ENCODE results near the gene RASSF5. TPM values are rescaled to one million over a fixed set of nuclear protein-coding genes. Genes with fewer than 3 reads are reported as not detected.

Gene RASSF5
- polyA plus RNA-seq, 1 donor from 2014 or later = 4.0 TPM

GRCh38 chr1:206586501-206587445 is 79.4 kb downstream of the RASSF5 start:
- Histone ChIP-seq H3F3A (ENCODE audit: insufficient read depth, low read length, poor library complexity, severe bottlenecking) (no peaks in the 10 kb centered on the region), H3K79me2 (replicated peaks; ENCODE audit: insufficient read depth, low read length) (no peaks in the 10 kb centered on the region), H3K9me2 (ENCODE audit: insufficient read depth, low read length) (no peaks in the 10 kb centered on the region), H4K20me1 (ENCODE audit: insufficient read depth) (no peaks in the 10 kb centered on the region), H2AFZ (ENCODE audit: low read depth, low read length) (no peak overlapping the region), H3K36me3 (ENCODE audit: insufficient read depth, low read length) (no peaks in the 10 kb centered on the region), H3K9ac (ENCODE audit: low read length) (no peak overlapping the region), H3K27ac (ENCODE audit: low read length) (no peak overlapping the region), H3K4me3 (ENCODE audit: low read length) (no peak overlapping the region), H3K27me3 (ENCODE audit: insufficient read depth, low read depth, low read length) (no peaks in the 10 kb centered on the region), H3K9me3 (ENCODE audit: low read length) (no peaks in the 10 kb centered on the region), H3K4me2 (ENCODE audit: low read length) (no peak overlapping the region)
- TF ChIP-seq SMC3 (conservative IDR thresholded peaks at IDR 0.05; ENCODE audit: poor library complexity) (no peak), MXI1 (conservative IDR thresholded peaks at IDR 0.05; ENCODE audit: poor library complexity, severe bottlenecking) (no peak), TAF1 (IDR thresholded peaks at IDR 0.05; ENCODE audit: low read depth) (no peak), POLR2AphosphoS5 (IDR thresholded peaks at IDR 0.05) (no peak), EZH2 (IDR thresholded peaks at IDR 0.05; ENCODE audit: borderline replicate concordance, insufficient read depth, low read length, poor library complexity, severe bottlenecking) (no peak), REST (IDR thresholded peaks at IDR 0.05; ENCODE audit: borderline replicate concordance) (no peak), CTCF (IDR thresholded peaks at IDR 0.05; ENCODE audit: poor library complexity, severe bottlenecking) (no peak), EP300 (conservative IDR thresholded peaks at IDR 0.05; ENCODE audit: poor library complexity, severe bottlenecking) (no peak), RAD21 (conservative IDR thresholded peaks at IDR 0.05) (no peak)

GRCh38 chr1:206587904-206588303 is 80.6 kb downstream of the RASSF5 start:
- Histone ChIP-seq H3K27ac (ENCODE audit: low read length) (no peak overlapping the region), H3K9me2 (ENCODE audit: insufficient read depth, low read length) (no peaks in the 10 kb centered on the region), H4K20me1 (ENCODE audit: insufficient read depth) (no peaks in the 10 kb centered on the region), H3K79me2 (replicated peaks; ENCODE audit: insufficient read depth, low read length) (no peaks in the 10 kb centered on the region), H3K9me3 (ENCODE audit: low read length) (no peaks in the 10 kb centered on the region), H3K4me2 (ENCODE audit: low read length) (no peak overlapping the region), H3K27me3 (ENCODE audit: insufficient read depth, low read depth, low read length) (no peaks in the 10 kb centered on the region), H3K9ac (ENCODE audit: low read length) (no peak overlapping the region), H3K36me3 (ENCODE audit: insufficient read depth, low read length) (peaks cover 6% of the 10 kb centered on the region), H2AFZ (ENCODE audit: low read depth, low read length) (no peak overlapping the region), H3K4me3 (ENCODE audit: low read length) (no peak overlapping the region), H3F3A (ENCODE audit: insufficient read depth, low read length, poor library complexity, severe bottlenecking) (no peaks in the 10 kb centered on the region)
- TF ChIP-seq EP300 (conservative IDR thresholded peaks at IDR 0.05; ENCODE audit: poor library complexity, severe bottlenecking) (no peak), MXI1 (conservative IDR thresholded peaks at IDR 0.05; ENCODE audit: poor library complexity, severe bottlenecking) (no peak), CTCF (IDR thresholded peaks at IDR 0.05; ENCODE audit: poor library complexity, severe bottlenecking) (no peak), RAD21 (conservative IDR thresholded peaks at IDR 0.05) (no peak), EZH2 (IDR thresholded peaks at IDR 0.05; ENCODE audit: borderline replicate concordance, insufficient read depth, low read length, poor library complexity, severe bottlenecking) (no peak), SMC3 (conservative IDR thresholded peaks at IDR 0.05; ENCODE audit: poor library complexity) (no peak), TAF1 (IDR thresholded peaks at IDR 0.05; ENCODE audit: low read depth) (no peak), REST (IDR thresholded peaks at IDR 0.05; ENCODE audit: borderline replicate concordance) (no peak), POLR2AphosphoS5 (IDR thresholded peaks at IDR 0.05) (no peak)

All from neural cell (in vitro differentiated cells).